ENCODE results near the gene SULT1B1. TPM values are rescaled to one million over a fixed set of nuclear protein-coding genes. Genes with fewer than 3 reads are reported as not detected.

The SULT1B1 gene
- total RNA-seq, 1 donor from 2014 or later = not detected

GRCh38 chr4:69717778-69718177 lies 42.6 kb downstream of the SULT1B1 start:
- H3K9me3 ChIP-seq (ENCODE audit: low read depth) = no peaks in the 10 kb centered on the region

DNA sequence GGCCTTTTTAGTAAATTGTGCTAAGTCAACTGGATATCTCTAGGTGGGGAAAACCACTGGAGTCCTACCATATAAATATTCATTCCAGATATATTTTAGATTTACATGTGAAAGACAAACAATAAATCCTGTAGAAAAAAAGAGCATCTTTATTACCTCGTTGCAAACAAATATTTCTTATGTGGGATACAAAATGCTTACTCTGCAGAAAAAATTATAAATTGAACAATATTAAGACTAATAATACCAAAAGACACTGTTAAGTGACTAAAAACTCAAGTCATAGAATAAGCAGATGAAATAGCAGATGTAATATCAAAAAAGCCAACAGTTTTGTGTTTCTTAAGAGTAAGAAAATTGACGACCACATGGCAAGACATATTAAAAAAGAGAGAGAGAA lies 43.8 kb downstream of the SULT1B1 start:
- H3K36me3 Mint-ChIP-seq = no peaks in the 10 kb centered on the region
- TF ChIP-seq EZH2phosphoT487 (IDR thresholded peaks at IDR 0.05) = no peak
- no peak for TF ChIP-seq EZH2 (IDR thresholded peaks at IDR 0.05)
- TF ChIP-seq CTCF (IDR thresholded peaks at IDR 0.05) = no peak
- no peaks in the 10 kb centered on the region for H3K9me3 ChIP-seq (ENCODE audit: low read depth)
- no peaks in the 10 kb centered on the region for H3F3A ChIP-seq (ENCODE audit: low read depth)
- no peaks in the 10 kb centered on the region for H3K9me3 Mint-ChIP-seq
- H3K27me3 Mint-ChIP-seq (ENCODE audit: insufficient read depth, low read depth) = no peaks in the 10 kb centered on the region
- no peak overlapping the region for H3K4me3 Mint-ChIP-seq
- H3K4me1 Mint-ChIP-seq = no peaks in the 10 kb centered on the region
- no peak for DNase-seq (ENCODE audit: low spot score)
- no peaks in the 10 kb centered on the region for H3K27me3 ChIP-seq
- no peaks in the 10 kb centered on the region for H3K79me2 ChIP-seq (ENCODE audit: low read depth)
- no peak overlapping the region for H3K27ac ChIP-seq
- no peak overlapping the region for H3K27ac Mint-ChIP-seq
- H3K4me3 ChIP-seq = no peak overlapping the region
- H3K9ac ChIP-seq = no peak overlapping the region
- no peaks in the 10 kb centered on the region for H4K20me1 ChIP-seq (ENCODE audit: low read depth)
- H3K36me3 ChIP-seq = no peaks in the 10 kb centered on the region
- no peak overlapping the region for H2AFZ ChIP-seq (replicated peaks)
- no peaks in the 10 kb centered on the region for H3K4me1 ChIP-seq
- H3K4me2 ChIP-seq = no peak overlapping the region

More at GRCh38 chr4:69717778-69718177, 42.6 kb downstream of the SULT1B1 start:
- Histone ChIP-seq H3K27me3 (no peaks in the 10 kb centered on the region), H3K27ac (no peak overlapping the region), H3F3A (ENCODE audit: low read depth) (no peaks in the 10 kb centered on the region), H2AFZ (replicated peaks) (no peak overlapping the region), H4K20me1 (ENCODE audit: low read depth) (no peaks in the 10 kb centered on the region), H3K4me1 (no peaks in the 10 kb centered on the region), H3K4me2 (no peak overlapping the region), H3K4me3 (no peak overlapping the region), H3K36me3 (no peaks in the 10 kb centered on the region), H3K9ac (no peak overlapping the region), H3K79me2 (ENCODE audit: low read depth) (no peaks in the 10 kb centered on the region)
- Mint-ChIP-seq H3K4me3 (no peak overlapping the region), H3K27me3 (ENCODE audit: insufficient read depth, low read depth) (no peaks in the 10 kb centered on the region), H3K4me1 (no peaks in the 10 kb centered on the region), H3K27ac (no peak overlapping the region), H3K9me3 (no peaks in the 10 kb centered on the region), H3K36me3 (no peaks in the 10 kb centered on the region)
- DNase-seq (ENCODE audit: low spot score) = no peak
- TF ChIP-seq EZH2phosphoT487 (IDR thresholded peaks at IDR 0.05) (no peak), EZH2 (IDR thresholded peaks at IDR 0.05) (no peak), CTCF (IDR thresholded peaks at IDR 0.05) (no peak)

DNA sequence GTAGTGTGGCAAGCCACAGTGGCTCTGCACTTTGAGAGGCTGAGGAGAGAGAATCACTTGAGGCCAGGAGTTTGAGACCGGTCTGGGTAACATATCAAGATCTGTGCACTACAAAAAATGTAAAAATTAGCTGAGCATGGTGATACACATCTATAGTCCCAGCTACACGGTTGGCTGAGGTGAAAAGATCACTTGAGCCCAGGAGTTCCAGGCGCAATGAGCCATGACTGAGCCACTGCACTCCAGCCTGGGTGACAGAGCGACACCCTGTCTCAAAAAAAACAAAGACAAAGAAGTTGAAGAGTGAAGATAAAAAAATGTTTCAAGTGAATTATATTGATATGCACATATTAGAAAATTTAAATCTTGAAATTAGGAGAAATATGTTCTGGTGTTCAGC lies 46.3 kb downstream of the SULT1B1 start:
- no peaks in the 10 kb centered on the region for H3K27me3 Mint-ChIP-seq (ENCODE audit: insufficient read depth, low read depth)
- no peak for TF ChIP-seq EZH2 (IDR thresholded peaks at IDR 0.05)
- TF ChIP-seq EZH2phosphoT487 (IDR thresholded peaks at IDR 0.05) = no peak
- TF ChIP-seq CTCF (IDR thresholded peaks at IDR 0.05) = no peak
- H3K9ac ChIP-seq = no peak overlapping the region
- H3K4me3 Mint-ChIP-seq = no peak overlapping the region
- no peak overlapping the region for H3K27ac Mint-ChIP-seq
- H3K27me3 ChIP-seq = no peaks in the 10 kb centered on the region
- no peak overlapping the region for H3K27ac ChIP-seq
- H3K36me3 ChIP-seq = no peaks in the 10 kb centered on the region
- H3F3A ChIP-seq (ENCODE audit: low read depth) = no peaks in the 10 kb centered on the region
- H3K79me2 ChIP-seq (ENCODE audit: low read depth) = no peaks in the 10 kb centered on the region
- H4K20me1 ChIP-seq (ENCODE audit: low read depth) = no peaks in the 10 kb centered on the region
- no peaks in the 10 kb centered on the region for H3K36me3 Mint-ChIP-seq
- no peak for DNase-seq (ENCODE audit: low spot score)
- H2AFZ ChIP-seq (replicated peaks) = no peak overlapping the region
- H3K4me3 ChIP-seq = no peak overlapping the region
- H3K4me1 ChIP-seq = no peaks in the 10 kb centered on the region
- H3K4me2 ChIP-seq = no peak overlapping the region
- no peaks in the 10 kb centered on the region for H3K4me1 Mint-ChIP-seq
- H3K9me3 Mint-ChIP-seq = peaks cover 6% of the 10 kb centered on the region
- H3K9me3 ChIP-seq (ENCODE audit: low read depth) = no peaks in the 10 kb centered on the region
